CD4-positive, alpha-beta T cell treated with Interleukin-10 for 1 hour (primary cell): ENCODE measurements around the gene FGF23.
A peak's percentile ranks its signal among the peaks of the same experiment; 100 is the strongest.

Experiments used
- DNase-seq: peaks from one replicate; pipeline ENCODE4 v3.0.0-alpha.2; 2020

Gene FGF23

DNA sequence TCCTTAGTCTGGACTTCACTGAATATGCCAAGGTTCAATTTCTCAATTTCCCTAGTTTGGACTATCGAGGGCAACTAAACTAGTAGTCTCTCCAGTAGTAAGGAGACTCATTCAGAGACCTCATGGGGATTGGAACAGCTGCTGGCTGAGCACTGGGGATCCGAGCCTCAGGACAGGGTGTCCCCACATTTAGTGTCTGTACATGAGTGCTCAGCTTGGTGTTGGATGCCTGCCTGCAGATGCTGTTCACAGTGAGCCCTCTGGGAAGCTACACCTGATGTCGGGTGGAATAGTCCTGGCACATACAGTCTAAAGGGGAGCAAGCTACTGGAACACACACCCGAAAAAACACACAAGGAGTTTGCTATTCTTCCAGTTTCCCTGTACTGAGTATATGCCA, 820 bp upstream of the FGF23 start:
- no peak for DNase-seq

- no peak for DNase-seq
Observed at GRCh38 chr12:4378772-4379171, 740 bp downstream of the FGF23 start.

DNA sequence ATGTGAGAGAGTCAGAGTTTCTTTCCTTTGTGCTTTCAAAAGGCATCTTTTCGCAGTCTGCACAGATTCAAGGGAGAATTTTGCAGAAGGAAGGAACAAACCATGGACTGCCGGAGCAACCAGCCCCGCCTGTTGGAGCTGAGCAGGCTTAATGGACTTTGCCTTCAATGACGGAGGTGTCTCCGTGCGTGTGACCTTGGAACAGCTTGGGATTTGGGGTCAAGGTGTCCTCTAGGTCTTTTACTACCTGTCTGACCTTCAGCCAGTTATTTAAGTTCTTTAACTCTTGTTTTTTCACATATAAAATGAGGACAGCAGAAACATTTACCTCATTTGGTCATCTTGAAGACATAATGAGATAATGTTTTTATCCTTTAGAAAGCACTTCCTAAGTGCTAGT, 4.1 kb downstream of the FGF23 start:
- no peak for DNase-seq

DNA sequence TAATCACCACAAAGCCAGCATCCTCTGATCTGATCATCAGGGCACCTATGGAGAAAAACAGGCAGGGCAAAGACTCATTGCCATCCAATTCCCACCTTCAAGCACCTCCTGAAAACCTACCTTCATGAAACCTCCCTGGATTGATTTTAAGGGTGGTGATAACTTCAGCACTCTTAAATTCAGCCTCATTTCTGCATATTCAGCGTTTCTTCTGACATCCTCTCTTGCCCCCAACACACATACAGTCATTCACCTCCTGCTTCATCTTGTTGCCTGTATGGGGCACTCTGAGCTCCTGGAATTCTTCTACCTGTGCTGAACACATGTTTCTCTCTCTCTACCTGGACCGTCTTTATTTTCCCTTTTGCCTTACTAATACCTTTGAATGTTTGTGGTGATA, 6.9 kb downstream of the FGF23 start:
- DNase-seq, result no peak

- no peak for DNase-seq
Observed at GRCh38 chr12:4370265-4370664, 9.2 kb downstream of the FGF23 start.

DNA sequence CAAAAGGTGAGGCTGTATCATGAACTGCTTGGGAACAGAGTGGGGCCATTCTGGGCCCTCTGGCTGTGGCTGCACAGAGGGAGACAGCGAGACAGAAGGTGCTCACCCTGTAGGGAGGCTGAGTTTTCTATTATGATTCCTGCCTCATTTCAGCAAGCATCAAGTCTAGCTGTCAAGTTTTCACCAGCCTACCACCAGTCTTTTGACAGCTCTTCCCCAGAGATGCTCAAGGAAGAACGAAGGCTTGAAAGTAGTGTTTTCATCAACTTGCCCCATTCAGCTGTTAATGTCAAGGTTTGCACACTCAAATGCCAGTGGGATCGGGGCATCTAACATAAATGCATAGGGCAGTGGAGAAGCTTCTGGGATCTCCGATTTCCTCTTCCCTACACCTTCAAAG, 10.0 kb downstream of the FGF23 start:
- no peak for DNase-seq

DNA sequence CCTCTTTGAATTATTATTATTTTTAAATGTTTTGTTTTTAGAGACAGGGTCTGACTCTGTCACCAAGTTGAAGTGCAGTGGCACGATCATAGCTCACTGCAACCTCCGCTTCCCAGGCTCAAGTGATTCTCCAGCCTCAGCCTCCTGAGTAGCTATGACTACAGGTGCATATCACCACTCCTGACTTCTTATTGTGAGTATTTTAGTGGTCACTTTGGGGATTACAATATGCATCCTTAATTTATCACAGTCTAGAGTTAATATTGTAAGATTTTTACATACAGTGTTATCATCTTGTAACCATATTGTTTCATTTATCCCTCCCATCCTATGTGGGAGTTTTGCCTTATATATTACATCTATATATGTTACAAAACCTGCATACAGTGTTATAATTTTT, 13.4 kb downstream of the FGF23 start:
- no peak for DNase-seq

DNA sequence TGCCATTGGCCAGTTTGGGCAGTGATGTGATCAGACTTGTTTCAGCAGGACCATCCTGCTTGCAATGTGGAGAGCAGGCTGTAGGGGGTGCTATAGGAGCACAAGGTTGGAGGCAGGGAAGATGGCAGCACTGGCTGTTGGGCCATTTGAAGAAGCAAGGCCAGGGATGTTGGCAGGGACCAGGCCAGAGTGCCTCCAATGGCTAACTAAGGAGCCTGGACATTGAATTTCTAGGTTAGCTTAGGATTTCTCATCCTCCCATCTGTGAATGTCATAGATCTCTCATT, 23.5 kb downstream of the FGF23 start:
- DNase-seq, result peak; percentile 41

GRCh38 chr12:4355156-4356040, 24.1 kb downstream of the FGF23 start:
- no peak for DNase-seq

DNA sequence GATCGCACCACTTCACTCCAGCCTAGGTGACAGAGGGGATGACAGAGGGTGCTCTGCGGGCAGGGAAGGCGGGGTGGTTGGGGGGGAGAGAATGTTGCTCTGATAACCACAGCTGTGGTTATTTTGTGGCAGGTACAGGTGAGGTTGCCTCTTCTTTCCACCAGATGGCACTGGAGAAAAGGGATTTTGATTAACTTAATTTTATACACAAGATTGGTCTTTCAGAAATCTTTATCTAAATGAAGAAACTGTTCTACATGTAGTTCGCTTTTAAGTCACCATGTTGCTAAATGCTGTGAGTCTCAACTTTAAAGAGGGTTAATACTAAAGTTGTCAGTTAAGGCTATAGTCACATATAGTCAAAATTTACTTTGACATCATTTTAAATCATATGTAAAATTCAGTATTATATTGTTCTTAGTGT, 25.7 kb downstream of the FGF23 start:
- peak; percentile 58 for DNase-seq

DNA sequence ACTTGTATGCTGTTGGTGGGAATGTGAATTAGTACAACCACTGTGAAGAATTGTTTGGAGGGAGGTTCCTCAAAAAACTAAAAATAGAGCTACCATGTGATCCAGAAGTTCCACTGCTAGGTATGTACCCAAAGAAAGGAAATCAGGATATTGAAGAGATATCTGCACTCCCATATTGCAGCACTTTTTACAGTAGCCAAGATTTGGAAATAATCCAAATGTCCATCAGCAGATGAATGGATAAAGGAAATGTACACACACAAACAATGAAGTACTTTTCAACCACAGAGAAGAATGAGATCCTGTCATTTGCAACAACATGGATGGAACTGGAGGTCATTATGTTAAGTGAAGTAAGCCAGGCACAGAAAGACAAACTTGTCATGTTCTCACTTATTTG, 32.6 kb downstream of the FGF23 start:
- no peak for DNase-seq

GRCh38 chr12:4331842-4332241, 47.7 kb downstream of the FGF23 start:
- DNase-seq, result no peak

- no peak for DNase-seq
Observed at GRCh38 chr12:4331221-4331620, 48.3 kb downstream of the FGF23 start.

DNA sequence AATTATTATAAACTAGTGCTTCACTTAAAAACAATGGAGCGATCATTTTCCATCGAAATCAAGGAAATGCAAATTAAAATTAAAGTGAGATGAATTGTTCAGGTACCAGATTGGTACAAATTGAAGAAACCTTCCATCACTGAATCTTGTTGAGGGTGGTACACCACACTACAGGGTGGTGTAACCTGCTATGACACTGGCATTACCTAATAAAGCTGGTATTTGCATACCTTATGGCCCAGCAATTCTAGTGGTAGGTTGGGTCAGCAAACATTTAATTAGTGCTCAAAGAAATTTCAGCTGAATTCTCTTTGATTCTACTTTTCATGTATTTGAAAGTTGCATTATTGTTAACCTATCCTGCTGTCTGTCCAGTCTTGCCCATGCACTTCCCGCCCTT, 49.3 kb downstream of the FGF23 start:
- DNase-seq, result no peak

GRCh38 chr12:4327293-4327692, 52.2 kb downstream of the FGF23 start:
- DNase-seq, result no peak

GRCh38 chr12:4325966-4326365, 53.5 kb downstream of the FGF23 start:
- DNase-seq, result no peak

- no peak for DNase-seq
Observed at GRCh38 chr12:4324366-4324765, 55.1 kb downstream of the FGF23 start.

GRCh38 chr12:4323396-4323795, 56.1 kb downstream of the FGF23 start:
- no peak for DNase-seq

DNA sequence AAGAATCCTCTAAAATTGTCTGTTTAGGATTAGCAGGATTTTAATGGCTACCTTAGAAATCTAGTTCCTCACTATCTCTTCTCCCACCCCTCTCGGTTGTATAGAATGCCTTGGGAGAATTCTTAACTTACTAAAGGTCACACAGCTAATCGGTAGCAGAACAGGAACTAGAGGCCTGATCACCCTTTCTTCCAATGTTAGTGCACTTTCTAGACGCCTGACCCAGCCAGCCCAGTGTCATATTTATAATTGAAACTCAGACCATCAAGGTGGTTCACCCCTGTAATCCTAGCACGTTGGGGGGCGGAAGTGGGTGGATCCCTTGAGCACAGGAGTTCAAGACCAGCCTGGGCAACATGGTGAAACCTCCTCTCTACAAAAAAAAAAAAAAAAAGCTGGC, 56.8 kb downstream of the FGF23 start:
- no peak for DNase-seq

DNA sequence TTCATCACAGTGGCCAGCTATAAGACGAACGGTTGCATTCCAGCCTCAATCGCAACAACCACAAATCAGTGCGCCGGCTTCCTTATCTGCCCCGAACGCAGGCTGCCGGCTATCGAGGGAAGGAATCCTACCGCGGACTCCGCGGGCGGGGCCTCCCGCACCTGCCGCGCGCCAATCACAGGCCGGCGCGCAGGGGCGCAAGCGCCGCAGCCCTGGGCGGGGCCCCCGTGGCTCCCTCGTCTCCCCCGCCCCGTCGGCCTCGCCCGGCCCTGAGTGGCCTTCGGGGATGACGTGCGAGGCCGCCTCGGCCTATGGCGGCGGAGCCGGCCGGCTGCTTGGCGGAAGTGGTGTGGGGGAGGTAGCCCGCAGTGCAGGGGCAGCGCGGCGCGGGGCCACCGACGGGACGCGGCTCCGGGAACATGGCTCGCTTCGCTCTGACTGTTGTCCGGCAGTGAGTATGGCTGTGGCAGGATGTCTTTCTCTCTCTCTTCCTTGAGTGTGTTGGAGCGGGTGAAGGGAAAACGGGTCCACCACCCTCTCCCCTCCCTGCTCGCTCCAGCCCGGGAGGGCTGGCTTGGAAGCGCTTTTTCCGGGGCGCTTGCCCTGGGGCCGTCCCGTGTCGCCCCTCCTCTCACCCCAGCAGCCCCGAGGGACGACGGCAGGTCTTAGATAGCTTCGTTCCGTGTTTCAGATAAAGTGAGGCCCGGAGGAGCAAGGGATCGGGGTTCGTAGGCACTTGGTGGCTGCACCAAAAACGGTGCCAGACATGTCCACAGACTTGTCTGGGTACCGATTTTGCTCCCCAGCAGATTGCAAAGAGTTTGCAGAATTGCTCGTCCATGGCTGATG, 58.4 kb downstream of the FGF23 start, which contains the start of gene TIGAR:
TIGAR (plus strand) TSS at position 361 of the 849 bp plus-strand sequence; CDS start at position 420, 59 bp downstream.
- DNase-seq, result peak; percentile 92

- no peak for DNase-seq
Observed at GRCh38 chr12:4320497-4320852, 59.0 kb downstream of the FGF23 start.
